NB4 (cell line): ENCODE results near the gene MYO15B.

ENCODE experiments used
- POLR2A ChIP-seq: IDR thresholded peaks from 2 replicates; pipeline ENCODE4 v1.6.1; 2011; ENCODE audit warnings: mild to moderate bottlenecking; ENCODE audit not compliant: insufficient read length; ENCODE audit errors: extremely low read depth
- TF ChIP-seq, protein P1 (sequence below): IDR thresholded peaks from one replicate; pipeline ENCODE4 v1.5.1; 2012; ENCODE audit warnings: low read depth, low read length

DNA sequence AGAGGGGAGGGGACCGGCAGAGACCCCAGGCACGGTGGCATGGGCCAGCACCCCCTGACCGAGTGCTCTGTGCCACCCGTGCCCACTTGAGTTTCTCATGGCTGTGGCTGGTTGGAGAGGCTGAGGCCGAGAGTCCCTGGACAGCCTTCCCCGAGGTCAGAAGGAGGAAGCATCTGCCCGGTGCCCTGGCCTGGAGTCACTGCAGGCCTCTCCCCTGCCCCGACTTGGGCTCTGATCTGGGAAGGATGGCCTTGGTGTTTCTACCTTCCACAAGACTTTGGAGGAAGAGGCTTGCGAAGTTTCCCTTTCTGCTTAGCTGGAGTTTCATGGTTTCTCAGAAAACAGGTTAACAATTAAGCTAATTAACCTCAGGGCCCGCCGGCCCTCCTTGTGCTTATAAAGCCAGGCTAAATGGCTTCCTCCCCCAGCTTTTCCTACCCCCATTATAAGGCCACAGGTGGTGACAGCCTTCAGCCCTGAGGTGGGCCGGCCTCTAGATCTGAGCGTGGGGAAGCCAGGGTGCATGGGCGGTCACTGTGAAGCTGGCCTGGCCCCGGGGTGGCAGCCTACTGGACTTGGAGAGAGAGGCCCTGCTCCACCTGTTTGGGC, 44.8 kb upstream of the MYO15B start:
- TF ChIP-seq, protein P1, sequence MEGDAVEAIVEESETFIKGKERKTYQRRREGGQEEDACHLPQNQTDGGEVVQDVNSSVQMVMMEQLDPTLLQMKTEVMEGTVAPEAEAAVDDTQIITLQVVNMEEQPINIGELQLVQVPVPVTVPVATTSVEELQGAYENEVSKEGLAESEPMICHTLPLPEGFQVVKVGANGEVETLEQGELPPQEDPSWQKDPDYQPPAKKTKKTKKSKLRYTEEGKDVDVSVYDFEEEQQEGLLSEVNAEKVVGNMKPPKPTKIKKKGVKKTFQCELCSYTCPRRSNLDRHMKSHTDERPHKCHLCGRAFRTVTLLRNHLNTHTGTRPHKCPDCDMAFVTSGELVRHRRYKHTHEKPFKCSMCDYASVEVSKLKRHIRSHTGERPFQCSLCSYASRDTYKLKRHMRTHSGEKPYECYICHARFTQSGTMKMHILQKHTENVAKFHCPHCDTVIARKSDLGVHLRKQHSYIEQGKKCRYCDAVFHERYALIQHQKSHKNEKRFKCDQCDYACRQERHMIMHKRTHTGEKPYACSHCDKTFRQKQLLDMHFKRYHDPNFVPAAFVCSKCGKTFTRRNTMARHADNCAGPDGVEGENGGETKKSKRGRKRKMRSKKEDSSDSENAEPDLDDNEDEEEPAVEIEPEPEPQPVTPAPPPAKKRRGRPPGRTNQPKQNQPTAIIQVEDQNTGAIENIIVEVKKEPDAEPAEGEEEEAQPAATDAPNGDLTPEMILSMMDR, result no peak
- TF ChIP-seq POLR2A, result no peak
